ENCODE data around the gene B3GLCT. TPM values are rescaled to one million over a fixed set of nuclear protein-coding genes. Genes with fewer than 3 reads are reported as not detected.

The B3GLCT gene
- total RNA-seq, 1 donor from 2014 or later = 12.7 TPM

- no peak for TF ChIP-seq CTCF (IDR thresholded peaks at IDR 0.05)
- Mint-ChIP-seq H3K4me1 (ENCODE audit: low read depth) (peaks cover 20% of the 10 kb centered on the region), H3K27me3 (ENCODE audit: low read depth) (no peaks in the 10 kb centered on the region), H3K9me3 (ENCODE audit: low read depth) (no peaks in the 10 kb centered on the region), H3K36me3 (ENCODE audit: low read depth) (no peaks in the 10 kb centered on the region), H3K4me3 (ENCODE audit: unreplicated experiment) (peak overlapping the region; percentile 72), H3K27ac (ENCODE audit: unreplicated experiment) (peak overlapping the region; percentile 55)
- DNase-seq (ENCODE audit: low spot score) = no peak
Observed at GRCh38 chr13:31201341-31202031, 1.7 kb downstream of the B3GLCT start.

- Mint-ChIP-seq H3K27me3 (ENCODE audit: low read depth) (no peaks in the 10 kb centered on the region), H3K9me3 (ENCODE audit: low read depth) (no peaks in the 10 kb centered on the region), H3K27ac (ENCODE audit: unreplicated experiment) (no peak overlapping the region), H3K4me3 (ENCODE audit: unreplicated experiment) (no peak overlapping the region), H3K4me1 (ENCODE audit: low read depth) (peaks cover 31% of the 10 kb centered on the region), H3K36me3 (ENCODE audit: low read depth) (no peaks in the 10 kb centered on the region)
- no peak for TF ChIP-seq CTCF (IDR thresholded peaks at IDR 0.05)
- DNase-seq (ENCODE audit: low spot score) = no peak
Observed at GRCh38 chr13:31204592-31204991, 4.8 kb downstream of the B3GLCT start.

GRCh38 chr13:31207661-31208552 lies 8.1 kb downstream of the B3GLCT start:
- Mint-ChIP-seq H3K4me1 (ENCODE audit: low read depth) (peaks cover 28% of the 10 kb centered on the region), H3K27me3 (ENCODE audit: low read depth) (no peaks in the 10 kb centered on the region), H3K27ac (ENCODE audit: unreplicated experiment) (peak overlapping the region; percentile 15), H3K36me3 (ENCODE audit: low read depth) (no peaks in the 10 kb centered on the region), H3K4me3 (ENCODE audit: unreplicated experiment) (no peak overlapping the region), H3K9me3 (ENCODE audit: low read depth) (no peaks in the 10 kb centered on the region)
- TF ChIP-seq CTCF (IDR thresholded peaks at IDR 0.05) = no peak
- no peak for DNase-seq (ENCODE audit: low spot score)

- Mint-ChIP-seq H3K27ac (ENCODE audit: unreplicated experiment) (no peak overlapping the region), H3K36me3 (ENCODE audit: low read depth) (no peaks in the 10 kb centered on the region), H3K4me3 (ENCODE audit: unreplicated experiment) (no peak overlapping the region), H3K9me3 (ENCODE audit: low read depth) (no peaks in the 10 kb centered on the region), H3K27me3 (ENCODE audit: low read depth) (no peaks in the 10 kb centered on the region), H3K4me1 (ENCODE audit: low read depth) (peaks cover 30% of the 10 kb centered on the region)
- no peak for DNase-seq (ENCODE audit: low spot score)
- TF ChIP-seq CTCF (IDR thresholded peaks at IDR 0.05) = no peak
Observed at GRCh38 chr13:31208559-31209122, 8.9 kb downstream of the B3GLCT start.

- Mint-ChIP-seq H3K4me1 (ENCODE audit: low read depth) (peaks cover 35% of the 10 kb centered on the region), H3K27ac (ENCODE audit: unreplicated experiment) (peak overlapping the region; percentile 27), H3K27me3 (ENCODE audit: low read depth) (no peaks in the 10 kb centered on the region), H3K9me3 (ENCODE audit: low read depth) (no peaks in the 10 kb centered on the region), H3K36me3 (ENCODE audit: low read depth) (no peaks in the 10 kb centered on the region), H3K4me3 (ENCODE audit: unreplicated experiment) (no peak overlapping the region)
- TF ChIP-seq CTCF (IDR thresholded peaks at IDR 0.05) = no peak
- no peak for DNase-seq (ENCODE audit: low spot score)
Observed at GRCh38 chr13:31209172-31209840, 9.5 kb downstream of the B3GLCT start.

Data from chondrocyte (in vitro differentiated cells).